GM12878 (cell line): ENCODE results near the gene DMD. TPM values are rescaled to one million over a fixed set of nuclear protein-coding genes. Genes with fewer than 3 reads are reported as not detected.

Experiments used
- ATAC-seq: fragments of 200-7000 bp; cut with Tn5 transposase; 3 replicates; pipeline ENCODE4 v1.9.1; 2020; ENCODE audit warnings: mild to moderate bottlenecking, moderate library complexity
- BruUV-seq: library from RNA; stranded (reverse); fragments of 400-500 nt; replicated peaks from 2 replicates; lab custom pipeline; 2021; lab: Mats Ljungman, UMichigan
- CTCF ChIA-PET: fragments of 300-600 bp; sonication (Branson Sonifier 250); formaldehyde crosslinking; extraction: SDS; loops from one replicate; lab custom pipeline; 2021; ENCODE audit warnings: inconsistent platforms; lab: Yijun Ruan, JAX
- POLR2A ChIA-PET: fragments of 350-600 bp; formaldehyde crosslinking; extraction: SDS; loops from one replicate; lab custom pipeline; 2021; ENCODE audit warnings: inconsistent platforms; lab: Charles Lee
- RAD21 ChIA-PET: fragments of 300-600 bp; sonication (Branson Sonifier 250); formaldehyde crosslinking; loops from one replicate; lab custom pipeline; 2023; ENCODE audit warnings: antibody characterized with exemption; ENCODE audit not compliant: unreplicated experiment; lab: Charles Lee
- SMC1A ChIA-PET: fragments of 300-600 bp; sonication (Branson Sonifier 250); formaldehyde crosslinking; loops from one replicate; lab custom pipeline; 2023; ENCODE audit not compliant: unreplicated experiment, uncharacterized antibody; lab: Charles Lee
- DNase-seq: peaks from one replicate; pipeline ENCODE4 v3.0.0-alpha.2; 2011; ENCODE audit warnings: low read depth, low spot score
- FAIRE-seq: peaks from 3 replicates; lab custom pipeline; 2011; peaks lifted over from hg19 to GRCh38; lab: Jason Lieb, UNC
- H2AFZ ChIP-seq: 2 replicates; pipeline ENCODE4 v1.6.0; 2011; ENCODE audit warnings: low read depth, low read length, control low read depth; ENCODE audit not compliant: control insufficient read depth
- H3K27ac ChIP-seq: 2 replicates; pipeline ENCODE4 v1.5.1; 2011; ENCODE audit warnings: control low read depth; ENCODE audit not compliant: control insufficient read depth, insufficient read depth
- H3K27me3 ChIP-seq, 2 experiments: replicated peaks in 1 of 2; 2 replicates each; pipeline versions ENCODE4 v1.6.0 to v1.6.1; 2011; ENCODE audit warnings: low read length in 1 of 2; ENCODE audit not compliant: control insufficient read depth in 2 of 2, insufficient read depth in 2 of 2
- H3K36me3 ChIP-seq, 2 experiments: 2 replicates each; pipeline ENCODE4 v1.5.1; 2011; ENCODE audit warnings: low read length in 1 of 2; ENCODE audit not compliant: control insufficient read depth in 2 of 2, insufficient read depth in 2 of 2
- H3K4me1 ChIP-seq: 2 replicates; pipeline ENCODE4 v1.6.1; 2011; ENCODE audit warnings: mild to moderate bottlenecking, low read length, moderate library complexity, mixed read lengths; ENCODE audit not compliant: control insufficient read depth, insufficient read depth
- H3K4me2 ChIP-seq: 2 replicates; pipeline ENCODE4 v1.6.0; 2011; ENCODE audit warnings: control low read depth; ENCODE audit not compliant: control insufficient read depth, insufficient read depth
- H3K4me3 ChIP-seq: fragments of 200-600 bp; sonication (generic); 2 replicates; pipeline ENCODE4 v1.5.1; 2016
- H3K79me2 ChIP-seq: 2 replicates; pipeline ENCODE4 v1.6.0; 2011; ENCODE audit warnings: low read length; ENCODE audit not compliant: control insufficient read depth, insufficient read depth
- H3K9ac ChIP-seq: 2 replicates; pipeline ENCODE4 v1.8.0; 2011; ENCODE audit warnings: low read length, control low read depth, mixed read lengths; ENCODE audit not compliant: control insufficient read depth, insufficient read depth
- H3K9me3 ChIP-seq: replicated peaks from 3 replicates; pipeline ENCODE4 v1.5.1; 2011; ENCODE audit warnings: mild to moderate bottlenecking, low read length; ENCODE audit not compliant: control insufficient read depth, insufficient read depth
- H4K20me1 ChIP-seq: 2 replicates; pipeline ENCODE4 v1.6.0; 2011; ENCODE audit not compliant: control insufficient read depth, insufficient read depth
- BRCA1 ChIP-seq: IDR thresholded peaks from 2 replicates; pipeline ENCODE4 v1.6.1; 2011; ENCODE audit warnings: low read depth, low read length, improper control_type of control experiment
- CHD1 ChIP-seq: IDR thresholded peaks from 2 replicates; pipeline ENCODE4 v1.6.1; 2012; ENCODE audit warnings: low read depth, low read length, improper control_type of control experiment
- NFXL1 ChIP-seq: fragments of 450-650 bp; IDR thresholded peaks from 2 replicates; pipeline ENCODE4 v1.6.1; 2017; ENCODE audit warnings: antibody characterized with exemption, mild to moderate bottlenecking, borderline replicate concordance
- PAX8 ChIP-seq: fragments of 450-650 bp; IDR thresholded peaks from 2 replicates; pipeline ENCODE4 v1.6.1; 2017; ENCODE audit warnings: mild to moderate bottlenecking, moderate library complexity
- POLR2AphosphoS2 ChIP-seq: IDR thresholded peaks from 2 replicates; pipeline ENCODE4 v1.6.1; 2011; ENCODE audit warnings: low read depth, mild to moderate bottlenecking, low read length, improper control_type of control experiment, moderate library complexity
- SP1 ChIP-seq: IDR thresholded peaks from one replicate; pipeline ENCODE4 v1.6.1; 2011; ENCODE audit warnings: low read depth, low read length
- STAT1 ChIP-seq: fragments of 450-650 bp; conservative IDR thresholded peaks from 2 replicates; pipeline ENCODE4 v1.6.1; 2014; ENCODE audit warnings: antibody characterized with exemption, mild to moderate bottlenecking
- ZNF274 ChIP-seq: IDR thresholded peaks from one replicate; pipeline ENCODE4 v1.8.0; 2011; ENCODE audit not compliant: insufficient read length, insufficient read depth
- WGBS: methylation state at CpG from one replicate; pipeline ENCODE4 v1.1.6; 2016; ENCODE audit warnings: low lambda C conversion rate; ENCODE audit not compliant: insufficient replicate concordance, insufficient coverage; ENCODE audit errors: missing lambda C conversion rate; 5-methylcytosine and 5-hydroxymethylcytosine counted together
- in situ Hi-C: fragments of 300-500 bp; cut with MboI; formaldehyde crosslinking; loops from 9 replicates; pipeline ENCODE4 v1.14.3; 2018; ENCODE audit warnings: mixed read lengths
- intact Hi-C: fragments of 100-400 bp; cut with micrococcal nuclease; formaldehyde crosslinking; loops from one replicate; pipeline ENCODE4 v1.14.2; 2022; ENCODE audit not compliant: unreplicated experiment
- polyA plus RNA-seq, 11 experiments: library from polyadenylated mRNA; depleted of rRNA in 4 of 11; unstranded in 6 of 11; stranded (reverse) in 5 of 11; fragments of >200 nt; fragmentation: Nextera tagmentation in 4 of 11; fragmentation: Illumina TruSeq in 1 of 11; extraction: Ambion mirVana in 4 of 11; extraction: Trizol in 1 of 11; gene quantifications; 1 replicate in 1 of 11; 2 replicates in 10 of 11; pipeline versions ENCODE4 v1.2.1 to v1.2.3, GENCODE V29; 2011 to 2016; ENCODE audit warnings: inconsistent platforms in 2 of 11, missing spikeins in 2 of 11, low read depth in 1 of 11
- total RNA-seq, 4 experiments: library from RNA; depleted of rRNA in 3 of 4; stranded (reverse); fragments of >200 nt in 3 of 4; fragmentation: Illumina TruSeq in 1 of 4; extraction: Trizol in 1 of 4; gene quantifications; 2 replicates each; pipeline versions ENCODE4 v1.2.1 to v1.2.3, GENCODE V29; 2013 to 2021
- TF ChIP-seq, protein P1 (sequence below): fragments of 450-650 bp; IDR thresholded peaks from 2 replicates; pipeline ENCODE4 v1.6.1; 2016; ENCODE audit warnings: mild to moderate bottlenecking, moderate library complexity, borderline replicate concordance
- TF ChIP-seq, protein P2 (sequence below): fragments of 450-650 bp; IDR thresholded peaks from 2 replicates; pipeline ENCODE4 v1.6.1; 2018; ENCODE audit warnings: mild to moderate bottlenecking, low read depth, moderate library complexity; ENCODE audit not compliant: partially characterized antibody

Gene DMD
- total and polyA plus RNA-seq, 10 of the 15 experiments (the other 5 are each of a cell fraction or from before 2014, with no cell fraction given) = 1.4 to 24.3 (median 4.3) TPM

DNA sequence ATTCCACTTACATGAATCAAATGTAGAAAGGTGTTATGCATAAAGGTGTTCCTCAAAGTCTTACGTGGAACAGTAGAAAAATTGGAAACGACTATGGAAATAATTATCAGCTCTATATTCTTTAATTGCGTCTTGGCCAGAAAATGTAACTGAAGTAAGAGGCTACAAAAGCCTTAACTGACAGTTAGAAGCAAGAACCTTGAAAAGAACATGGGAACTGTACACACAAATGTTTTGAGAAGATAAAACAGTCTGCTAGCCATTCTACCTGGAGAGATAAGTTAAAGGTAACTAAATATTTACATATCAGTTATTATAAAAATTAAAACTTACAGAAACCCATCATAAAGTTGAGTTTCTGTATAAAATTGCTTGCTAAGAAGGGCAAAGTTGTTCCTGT, 1967.5 kb downstream of the DMD start:
- Histone ChIP-seq H3K79me2 (no peaks in the 10 kb centered on the region), H4K20me1 (no peaks in the 10 kb centered on the region), H3K27ac (no peak overlapping the region), H3K9me3 (no peaks in the 10 kb centered on the region), H3K27me3 (no peaks in the 10 kb centered on the region), H3K4me3 (no peak overlapping the region), H3K36me3 (no peaks in the 10 kb centered on the region), H3K4me1 (no peaks in the 10 kb centered on the region), H2AFZ (no peak overlapping the region), H3K9ac (no peak overlapping the region), H3K4me2 (no peak overlapping the region)
- ChIA-PET POLR2A (interaction anchor here (0.6 kb wide), 1 partner anchor 435 kb away, joined by 8 read pairs; no protein-coding TSS in a partner anchor), SMC1A (interaction anchor here (0.6 to 1.7 kb wide), 4 partner anchors 8 to 30 kb away, joined by 3 to 4 read pairs (median 3); no protein-coding TSS in a partner anchor), RAD21 (interaction anchor here (0.9 to 1.5 kb wide), 2 partner anchors 19 to 23 kb away, joined by 3 to 4 read pairs; no protein-coding TSS in a partner anchor), CTCF (interaction anchor here (0.7 to 1.5 kb wide), 4 partner anchors 15 to 198 kb away, joined by 3 to 6 read pairs (median 4); no protein-coding TSS in a partner anchor)
- intact Hi-C loops (no loop called here), in situ Hi-C loops (no loop called here)
- TF ChIP-seq BRCA1 (no peak), POLR2AphosphoS2 (no peak), CHD1 (no peak), SP1 (no peak), ZNF274 (no peak), PAX8 (no peak), NFXL1 (no peak), STAT1 (no peak)
- TF ChIP-seq, protein P1, sequence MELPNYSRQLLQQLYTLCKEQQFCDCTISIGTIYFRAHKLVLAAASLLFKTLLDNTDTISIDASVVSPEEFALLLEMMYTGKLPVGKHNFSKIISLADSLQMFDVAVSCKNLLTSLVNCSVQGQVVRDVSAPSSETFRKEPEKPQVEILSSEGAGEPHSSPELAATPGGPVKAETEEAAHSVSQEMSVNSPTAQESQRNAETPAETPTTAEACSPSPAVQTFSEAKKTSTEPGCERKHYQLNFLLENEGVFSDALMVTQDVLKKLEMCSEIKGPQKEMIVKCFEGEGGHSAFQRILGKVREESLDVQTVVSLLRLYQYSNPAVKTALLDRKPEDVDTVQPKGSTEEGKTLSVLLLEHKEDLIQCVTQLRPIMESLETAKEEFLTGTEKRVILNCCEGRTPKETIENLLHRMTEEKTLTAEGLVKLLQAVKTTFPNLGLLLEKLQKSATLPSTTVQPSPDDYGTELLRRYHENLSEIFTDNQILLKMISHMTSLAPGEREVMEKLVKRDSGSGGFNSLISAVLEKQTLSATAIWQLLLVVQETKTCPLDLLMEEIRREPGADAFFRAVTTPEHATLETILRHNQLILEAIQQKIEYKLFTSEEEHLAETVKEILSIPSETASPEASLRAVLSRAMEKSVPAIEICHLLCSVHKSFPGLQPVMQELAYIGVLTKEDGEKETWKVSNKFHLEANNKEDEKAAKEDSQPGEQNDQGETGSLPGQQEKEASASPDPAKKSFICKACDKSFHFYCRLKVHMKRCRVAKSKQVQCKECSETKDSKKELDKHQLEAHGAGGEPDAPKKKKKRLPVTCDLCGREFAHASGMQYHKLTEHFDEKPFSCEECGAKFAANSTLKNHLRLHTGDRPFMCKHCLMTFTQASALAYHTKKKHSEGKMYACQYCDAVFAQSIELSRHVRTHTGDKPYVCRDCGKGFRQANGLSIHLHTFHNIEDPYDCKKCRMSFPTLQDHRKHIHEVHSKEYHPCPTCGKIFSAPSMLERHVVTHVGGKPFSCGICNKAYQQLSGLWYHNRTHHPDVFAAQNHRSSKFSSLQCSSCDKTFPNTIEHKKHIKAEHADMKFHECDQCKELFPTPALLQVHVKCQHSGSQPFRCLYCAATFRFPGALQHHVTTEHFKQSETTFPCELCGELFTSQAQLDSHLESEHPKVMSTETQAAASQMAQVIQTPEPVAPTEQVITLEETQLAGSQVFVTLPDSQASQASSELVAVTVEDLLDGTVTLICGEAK = no peak
- TF ChIP-seq, protein P2, sequence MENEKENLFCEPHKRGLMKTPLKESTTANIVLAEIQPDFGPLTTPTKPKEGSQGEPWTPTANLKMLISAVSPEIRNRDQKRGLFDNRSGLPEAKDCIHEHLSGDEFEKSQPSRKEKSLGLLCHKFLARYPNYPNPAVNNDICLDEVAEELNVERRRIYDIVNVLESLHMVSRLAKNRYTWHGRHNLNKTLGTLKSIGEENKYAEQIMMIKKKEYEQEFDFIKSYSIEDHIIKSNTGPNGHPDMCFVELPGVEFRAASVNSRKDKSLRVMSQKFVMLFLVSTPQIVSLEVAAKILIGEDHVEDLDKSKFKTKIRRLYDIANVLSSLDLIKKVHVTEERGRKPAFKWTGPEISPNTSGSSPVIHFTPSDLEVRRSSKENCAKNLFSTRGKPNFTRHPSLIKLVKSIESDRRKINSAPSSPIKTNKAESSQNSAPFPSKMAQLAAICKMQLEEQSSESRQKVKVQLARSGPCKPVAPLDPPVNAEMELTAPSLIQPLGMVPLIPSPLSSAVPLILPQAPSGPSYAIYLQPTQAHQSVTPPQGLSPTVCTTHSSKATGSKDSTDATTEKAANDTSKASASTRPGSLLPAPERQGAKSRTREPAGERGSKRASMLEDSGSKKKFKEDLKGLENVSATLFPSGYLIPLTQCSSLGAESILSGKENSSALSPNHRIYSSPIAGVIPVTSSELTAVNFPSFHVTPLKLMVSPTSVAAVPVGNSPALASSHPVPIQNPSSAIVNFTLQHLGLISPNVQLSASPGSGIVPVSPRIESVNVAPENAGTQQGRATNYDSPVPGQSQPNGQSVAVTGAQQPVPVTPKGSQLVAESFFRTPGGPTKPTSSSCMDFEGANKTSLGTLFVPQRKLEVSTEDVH = no peak
- ATAC-seq (no peak), FAIRE-seq (no peak), DNase-seq (no peak)
- no TSS peak for BruUV-seq
- 31% methylated on average over 3 of the region's 3 CpGs for WGBS
